H1 (cell line): ENCODE results near the gene TLE5. TPM values are rescaled to one million over a fixed set of nuclear protein-coding genes. Genes with fewer than 3 reads are reported as not detected.

Experiments
- CTCF ChIA-PET: fragments of 300-600 bp; sonication (Branson Sonifier 250); formaldehyde crosslinking; loops from one replicate; lab custom pipeline; 2021; ENCODE audit not compliant: partially characterized antibody; lab: Charles Lee
- POLR2A ChIA-PET: fragments of 300-600 bp; sonication (Branson Sonifier 250); formaldehyde crosslinking; loops from one replicate; lab custom pipeline; 2021; ENCODE audit warnings: inconsistent platforms; ENCODE audit not compliant: partially characterized antibody; lab: Charles Lee
- DNase-seq, 2 experiments: peaks; one replicate each; pipeline versions ENCODE4 v3.0.0 to v3.0.0-alpha.2; 2010 to 2022; ENCODE audit warnings: low spot score in 2 of 2, low read depth in 1 of 2, mixed read lengths in 1 of 2
- FAIRE-seq: peaks from 2 replicates; lab custom pipeline; 2011; peaks lifted over from hg19 to GRCh38; lab: Jason Lieb, UNC
- H2AFZ ChIP-seq: 2 replicates; pipeline ENCODE4 v1.8.1; 2012; ENCODE audit warnings: low read length, inconsistent platforms
- H2AK5ac ChIP-seq: 2 replicates; pipeline ENCODE4 v1.6.1; 2013; ENCODE audit warnings: low read depth, low read length
- H2BK120ac ChIP-seq: replicated peaks from 2 replicates; pipeline ENCODE3; 2013; ENCODE audit warnings: low read depth, low read length, inconsistent platforms
- H2BK12ac ChIP-seq: 2 replicates; pipeline ENCODE4 v1.6.1; 2013; ENCODE audit warnings: low read depth, low read length
- H2BK15ac ChIP-seq: 2 replicates; pipeline ENCODE4 v1.6.1; 2013; ENCODE audit warnings: low read length
- H2BK20ac ChIP-seq: 2 replicates; pipeline ENCODE4 v1.6.1; 2013; ENCODE audit warnings: low read length
- H2BK5ac ChIP-seq: 2 replicates; pipeline ENCODE4 v1.6.1; 2013; ENCODE audit warnings: low read depth, low read length
- H3K14ac ChIP-seq: 2 replicates; pipeline ENCODE4 v1.6.1; 2013; ENCODE audit warnings: inconsistent platforms; ENCODE audit not compliant: insufficient read length
- H3K18ac ChIP-seq: 2 replicates; pipeline ENCODE4 v1.6.1; 2013; ENCODE audit warnings: low read length; ENCODE audit errors: extremely low read depth
- H3K23ac ChIP-seq: 2 replicates; pipeline ENCODE4 v1.6.1; 2013; ENCODE audit warnings: inconsistent platforms; ENCODE audit not compliant: insufficient read length
- H3K23me2 ChIP-seq: 2 replicates; pipeline ENCODE4 v1.6.1; 2013; ENCODE audit warnings: low read depth, low read length
- H3K27ac ChIP-seq: 2 replicates; pipeline ENCODE4 v1.6.1; 2011; ENCODE audit warnings: low read depth, low read length, inconsistent platforms
- H3K27me3 ChIP-seq, 4 experiments: replicated peaks in 1 of 4; 1 replicate in 1 of 4; 2 replicates in 3 of 4; pipeline versions ENCODE4 v1.6.1 to v1.8.1; 2011 to 2013; ENCODE audit warnings: low read length in 3 of 4, mild to moderate bottlenecking in 3 of 4, inconsistent platforms in 2 of 4, mixed read lengths in 2 of 4, moderate library complexity in 1 of 4; ENCODE audit not compliant: control insufficient read depth in 3 of 4, insufficient read depth in 3 of 4; ENCODE audit errors: extremely low read depth in 1 of 4
- H3K36me3 ChIP-seq, 4 experiments: 2 replicates each; pipeline versions ENCODE4 v1.6.1 to v1.8.1; 2011 to 2013; ENCODE audit warnings: mild to moderate bottlenecking in 4 of 4, low read length in 3 of 4, moderate library complexity in 2 of 4, control low read depth in 1 of 4, inconsistent platforms in 1 of 4; ENCODE audit not compliant: insufficient read depth in 4 of 4, control insufficient read depth in 2 of 4
- H3K4ac ChIP-seq: replicated peaks from 2 replicates; pipeline ENCODE3; 2013; ENCODE audit warnings: low read length, low read depth, mixed read lengths, inconsistent platforms; ENCODE audit not compliant: insufficient read length
- H3K4me1 ChIP-seq, 4 experiments: replicated peaks in 1 of 4; 1 replicate in 1 of 4; 2 replicates in 3 of 4; pipeline versions ENCODE4 v1.6.1 to v1.8.1; 2011 to 2013; ENCODE audit warnings: low read length in 3 of 4, inconsistent platforms in 2 of 4, mixed read lengths in 1 of 4; ENCODE audit not compliant: insufficient read depth in 4 of 4, control insufficient read depth in 3 of 4
- H3K4me2 ChIP-seq, 2 experiments: 2 replicates each; pipeline versions ENCODE4 v1.6.1 to v1.8.1; 2011 to 2013; ENCODE audit warnings: low read depth in 2 of 2, low read length in 2 of 2, control low read depth in 1 of 2, inconsistent platforms in 1 of 2, mild to moderate bottlenecking in 1 of 2; ENCODE audit not compliant: insufficient read depth in 1 of 2
- H3K4me3 ChIP-seq, 4 experiments: fragments of 200-600, 300-600 bp in 1 of 4; sonication (generic), shearing (Covaris generic), sonication (Bioruptor Twin) in 1 of 4; 2 replicates each; pipeline versions ENCODE4 v1.5.1 to v1.8.1; 2011 to 2016; ENCODE audit warnings: low read length in 4 of 4, low read depth in 3 of 4, control low read depth in 2 of 4, inconsistent platforms in 2 of 4, mild to moderate bottlenecking in 2 of 4, mixed read lengths in 1 of 4, moderate library complexity in 1 of 4; ENCODE audit not compliant: insufficient read depth in 2 of 4; ENCODE audit errors: extremely low read depth in 1 of 4
- H3K56ac ChIP-seq: replicated peaks from 2 replicates; pipeline ENCODE3; 2013; ENCODE audit warnings: low read depth, mild to moderate bottlenecking, mixed read lengths, low read length, inconsistent platforms; ENCODE audit not compliant: insufficient read length
- H3K79me1 ChIP-seq: 2 replicates; pipeline ENCODE4 v1.6.1; 2013; ENCODE audit warnings: low read depth, low read length, control low read depth
- H3K79me2 ChIP-seq, 2 experiments: 2 replicates each; pipeline versions ENCODE4 v1.6.1 to v1.8.1; 2012 to 2013; ENCODE audit warnings: low read length in 2 of 2, mild to moderate bottlenecking in 2 of 2, inconsistent platforms in 1 of 2; ENCODE audit not compliant: insufficient read depth in 2 of 2, control insufficient read depth in 1 of 2
- H3K9ac ChIP-seq, 4 experiments: replicated peaks in 1 of 4; 1 replicate in 1 of 4; 2 replicates in 3 of 4; pipeline versions ENCODE4 v1.6.1 to v1.8.1; 2011 to 2013; ENCODE audit warnings: low read depth in 3 of 4, low read length in 3 of 4, control low read depth in 2 of 4, mild to moderate bottlenecking in 2 of 4, moderate library complexity in 2 of 4, inconsistent platforms in 1 of 4; ENCODE audit errors: extremely low read depth in 1 of 4
- H3K9me3 ChIP-seq, 2 experiments: 2 replicates each; pipeline versions ENCODE4 v1.6.1 to v1.8.1; 2012 to 2013; ENCODE audit warnings: mild to moderate bottlenecking in 2 of 2, moderate library complexity in 2 of 2, control low read depth in 1 of 2, inconsistent platforms in 1 of 2, low read depth in 1 of 2, low read length in 1 of 2, mixed read lengths in 1 of 2; ENCODE audit not compliant: insufficient read depth in 2 of 2
- H4K20me1 ChIP-seq, 2 experiments: replicated peaks in 1 of 2; 2 replicates each; pipeline versions ENCODE3 to v1.8.1; 2011 to 2013; ENCODE audit warnings: inconsistent platforms in 2 of 2, low read length in 2 of 2, mild to moderate bottlenecking in 1 of 2; ENCODE audit not compliant: insufficient read depth in 2 of 2, control insufficient read depth in 1 of 2
- H4K5ac ChIP-seq: 2 replicates; pipeline ENCODE4 v1.6.1; 2013; ENCODE audit warnings: low read length, low read depth, mixed read lengths, inconsistent platforms; ENCODE audit not compliant: insufficient read length
- H4K8ac ChIP-seq: 2 replicates; pipeline ENCODE4 v1.8.0; 2013; ENCODE audit warnings: mild to moderate bottlenecking, moderate library complexity, low read length, inconsistent platforms; ENCODE audit not compliant: insufficient read depth; ENCODE audit errors: extremely low read depth
- H4K91ac ChIP-seq: replicated peaks from 2 replicates; pipeline ENCODE3; 2013; ENCODE audit warnings: low read length, mixed read lengths, inconsistent platforms; ENCODE audit not compliant: insufficient read length
- ZNF274 ChIP-seq: IDR thresholded peaks from 2 replicates; pipeline ENCODE4 v1.7.0; 2012; ENCODE audit warnings: low read length, borderline replicate concordance; ENCODE audit errors: extremely low read depth
- WGBS, 2 experiments: shearing (Covaris generic) in 1 of 2; methylation state at CpG; one replicate each; pipeline versions ENCODE4 v1.1.6 to v1.1.7; 2013 to 2015; ENCODE audit warnings: low lambda C conversion rate in 2 of 2, mixed read lengths in 2 of 2, inconsistent platforms in 1 of 2, low coverage in 1 of 2, missing lambda C conversion rate in 1 of 2; ENCODE audit not compliant: insufficient replicate concordance in 2 of 2, insufficient coverage in 1 of 2, insufficient read length in 1 of 2; ENCODE audit errors: extremely low coverage in 1 of 2, missing lambda C conversion rate in 1 of 2; 5-methylcytosine and 5-hydroxymethylcytosine counted together
- polyA plus RNA-seq, 7 experiments: library from polyadenylated mRNA; depleted of rRNA in 3 of 7; stranded (reverse) in 5 of 7; unstranded in 2 of 7; fragments of >200 nt in 5 of 7; fragments of 200-250 nt in 2 of 7; gene quantifications; 1 replicate in 5 of 7; 2 replicates in 1 of 7; 4 replicates in 1 of 7; pipeline versions ENCODE4 v1.2.1 to v1.2.3, GENCODE V29; 2011 to 2013; ENCODE audit warnings: missing spikeins in 2 of 7, mixed read lengths in 2 of 7
- total RNA-seq: library from RNA; stranded (reverse); fragmentation: NEBNext Ultra II Directional; extraction: Animal tissue kit (Norgen Biotek cat#: 25700); gene quantifications from 2 replicates; pipeline ENCODE4 v1.2.1, GENCODE V29; 2021
- TF ChIP-seq, protein P1 (sequence below), 3 experiments: IDR thresholded peaks; 1 replicate in 2 of 3; 2 replicates in 1 of 3; pipeline versions ENCODE4 v1.5.1 to v1.6.1; 2011; ENCODE audit warnings: low read length in 3 of 3, mild to moderate bottlenecking in 3 of 3, inconsistent platforms in 2 of 3, low read depth in 1 of 3, moderate library complexity in 1 of 3; ENCODE audit not compliant: insufficient read depth in 1 of 3; ENCODE audit errors: control extremely low read depth in 1 of 3

The TLE5 gene
- total and polyA plus RNA-seq, 2 of the 8 experiments (the other 6 are each of a cell fraction or from before 2014, with no cell fraction given) = 187 to 285 TPM

- Histone ChIP-seq H3K4me2 (no peak overlapping the region), H2BK120ac (no peak overlapping the region), H3K9ac (no peak overlapping the region), H3K79me1 (peaks cover 8% of the 10 kb centered on the region), H3K23ac (no peak overlapping the region), H2AFZ (no peak overlapping the region), H3K4ac (no peak overlapping the region), H3K23me2 (peaks cover 13% of the 10 kb centered on the region; the same call in 1 of the 2 replicates), H3K4me3 (no peak overlapping the region), H4K5ac (no peak overlapping the region), H3K56ac (no peak overlapping the region), H3K36me3 (no peaks in the 10 kb centered on the region), H2BK5ac (no peak overlapping the region), H3K79me2 (peaks cover 2 to 75% of the 10 kb centered on the region in 2 experiments; a peak in 3 of 4 replicates), H4K20me1 (peaks cover 15 to 45% of the 10 kb centered on the region in 2 experiments), H3K9me3 (no peaks in the 10 kb centered on the region), H3K27ac (no peak overlapping the region), H4K91ac (no peak overlapping the region), H4K8ac (no peak overlapping the region), H3K4me1 (peaks cover 3 to 18% (median 15%) of the 10 kb centered on the region in 4 experiments; a peak in 6 of 7 replicates), H3K27me3 (no peaks in the 10 kb centered on the region), H2BK20ac (no peak overlapping the region), H2BK15ac (no peak overlapping the region), H3K18ac (no peak overlapping the region), H2BK12ac (no peak overlapping the region), H2AK5ac (no peak overlapping the region), H3K14ac (no peak overlapping the region)
- CTCF ChIA-PET = interaction anchor here (0.8 to 20.0 kb wide), 7 partner anchors 10 to 138 kb away, joined by 3 to 339 read pairs (median 6); no protein-coding TSS in a partner anchor
- POLR2A ChIA-PET = interaction anchor here (1.8 kb wide), 2 partner anchors 8 to 19 kb away, joined by 3 to 6 read pairs; no protein-coding TSS in a partner anchor
- WGBS, 2 experiments = 94% methylated on average over 18 of the region's 18 CpGs; no CpG with 5 or more reads in 1 of the 2 experiments
- TF ChIP-seq ZNF274 = no peak
- TF ChIP-seq, protein P1, sequence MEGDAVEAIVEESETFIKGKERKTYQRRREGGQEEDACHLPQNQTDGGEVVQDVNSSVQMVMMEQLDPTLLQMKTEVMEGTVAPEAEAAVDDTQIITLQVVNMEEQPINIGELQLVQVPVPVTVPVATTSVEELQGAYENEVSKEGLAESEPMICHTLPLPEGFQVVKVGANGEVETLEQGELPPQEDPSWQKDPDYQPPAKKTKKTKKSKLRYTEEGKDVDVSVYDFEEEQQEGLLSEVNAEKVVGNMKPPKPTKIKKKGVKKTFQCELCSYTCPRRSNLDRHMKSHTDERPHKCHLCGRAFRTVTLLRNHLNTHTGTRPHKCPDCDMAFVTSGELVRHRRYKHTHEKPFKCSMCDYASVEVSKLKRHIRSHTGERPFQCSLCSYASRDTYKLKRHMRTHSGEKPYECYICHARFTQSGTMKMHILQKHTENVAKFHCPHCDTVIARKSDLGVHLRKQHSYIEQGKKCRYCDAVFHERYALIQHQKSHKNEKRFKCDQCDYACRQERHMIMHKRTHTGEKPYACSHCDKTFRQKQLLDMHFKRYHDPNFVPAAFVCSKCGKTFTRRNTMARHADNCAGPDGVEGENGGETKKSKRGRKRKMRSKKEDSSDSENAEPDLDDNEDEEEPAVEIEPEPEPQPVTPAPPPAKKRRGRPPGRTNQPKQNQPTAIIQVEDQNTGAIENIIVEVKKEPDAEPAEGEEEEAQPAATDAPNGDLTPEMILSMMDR (IDR thresholded peaks at IDR 0.05; ENCODE audit: control extremely low read depth in 1 of 3, insufficient read depth in 1 of 3, low read depth in 1 of 3, low read length in 3 of 3) = peak in 2 of 3 experiments; percentile 1 to 5; a peak in 2 of 4 replicates
- no peak for FAIRE-seq
- no peak for DNase-seq
These were observed 35.8 kb upstream of the TLE5 start for GRCh38 chr19:3098141-3098514.
